ENCODE measurements around the gene PER2. TPM values are rescaled to one million over a fixed set of nuclear protein-coding genes. Genes with fewer than 3 reads are reported as not detected.
A peak's percentile ranks its signal among the peaks of the same experiment; 100 is the strongest.

Gene PER2
- polyA plus RNA-seq, 2 of the 4 experiments (the other 2 are of a cell fraction): 3.4 to 8.5 TPM

DNA sequence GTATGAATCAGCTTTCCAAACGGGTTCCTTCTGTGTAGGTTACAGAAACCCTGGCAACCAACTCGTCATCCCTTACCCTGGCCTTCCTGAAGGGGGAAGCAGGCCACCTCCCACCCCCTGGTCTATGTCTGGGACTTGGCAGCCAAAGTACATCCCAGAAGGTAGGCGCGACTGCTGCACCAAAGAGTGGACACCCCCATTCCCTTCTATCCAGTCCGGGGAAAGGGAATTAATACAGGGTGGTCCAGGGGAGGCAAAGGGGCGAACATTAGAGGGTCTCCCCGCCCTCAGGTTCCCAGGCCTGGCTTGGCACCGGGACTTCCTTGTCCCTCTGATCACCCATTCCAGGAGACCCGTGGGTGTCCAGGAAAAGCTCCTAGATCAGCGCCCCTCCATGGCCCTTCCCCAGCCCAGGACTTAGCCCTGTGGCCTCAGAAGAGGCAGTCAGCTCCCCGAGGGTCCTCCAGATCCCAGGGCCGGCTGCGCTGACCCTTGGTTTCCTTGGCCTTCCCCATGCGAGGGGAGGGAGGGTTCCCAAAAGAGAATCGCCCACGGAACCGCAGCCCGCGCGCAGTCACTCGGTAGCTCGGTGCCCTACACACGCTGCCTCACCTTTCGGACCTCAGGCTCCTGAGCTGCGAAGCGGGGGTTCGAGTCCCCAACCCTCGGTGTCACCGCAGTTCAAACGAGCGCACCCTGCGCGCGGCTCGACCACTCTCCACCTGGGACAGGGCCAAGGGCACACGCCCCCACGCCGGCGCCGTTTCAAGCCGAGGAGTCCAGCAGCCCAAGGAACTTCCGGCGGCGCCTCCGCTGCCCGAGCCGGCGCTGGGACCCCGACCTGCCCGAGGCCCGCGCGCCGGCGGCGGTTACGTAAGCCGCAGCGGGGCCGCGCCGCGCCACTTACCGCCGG lies at the start of gene PER2 (continued):
- TF ChIP-seq EP300 (IDR thresholded peaks at IDR 0.05) (no peak), MAFK (IDR thresholded peaks at IDR 0.05; ENCODE audit: partially characterized antibody) (peak; percentile 24), HOXB5 (CRISPR knock-in tag; IDR thresholded peaks at IDR 0.05) (no peak), FOSL2 (IDR thresholded peaks at IDR 0.05) (no peak), FOSL2 (CRISPR knock-in tag; IDR thresholded peaks at IDR 0.05) (peak; percentile 43; the same call in 1 of the 2 replicates), RCOR1 (IDR thresholded peaks at IDR 0.05; ENCODE audit: low read depth, low read length) (no peak), HOXA7 (CRISPR knock-in tag; IDR thresholded peaks at IDR 0.05) (peak; percentile 29; the same call in 1 of the 2 replicates), CEBPB (IDR thresholded peaks at IDR 0.05) (0 out of 4 replicates have a peak, but pooled peaks of 1 of the 2 experiments have one; percentile 17)

DNA sequence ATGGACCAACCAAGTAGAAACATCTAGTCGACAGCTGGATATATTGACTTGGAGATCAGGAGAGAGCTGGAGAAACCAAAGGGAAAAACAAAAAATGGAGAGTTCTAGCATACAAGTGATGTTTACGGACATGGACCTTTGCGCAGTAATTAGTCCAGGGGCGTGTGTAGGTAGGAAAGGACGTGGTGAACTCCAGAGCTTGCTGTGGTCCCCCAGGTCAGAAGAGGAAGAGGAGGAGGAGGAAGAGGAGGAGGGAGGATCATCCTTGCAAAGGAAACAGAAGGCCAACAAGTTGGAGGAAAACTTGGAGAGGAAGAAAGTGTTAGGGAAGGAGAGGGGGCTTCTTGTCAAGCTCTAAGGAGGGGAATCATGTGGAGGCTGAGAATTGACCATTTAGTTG lies 49.4 kb upstream of the PER2 start:
- DNase-seq (ENCODE audit: low read depth in 1 of 2, low spot score in 1 of 2) (no peak), FAIRE-seq (no peak), ATAC-seq (no peak)
- Histone ChIP-seq H3K4me2 (no peak overlapping the region), H3K4me1 (peaks cover 6% of the 10 kb centered on the region; the same call in 2 of the 3 replicates), H3K9me3 (no peaks in the 10 kb centered on the region), H3K27ac (no peak overlapping the region), H3K4me3 (no peak overlapping the region)
- POLR2A ChIA-PET: no interaction called here
- CTCF ChIA-PET: interaction anchor here (0.9 to 3.9 kb wide), 9 partner anchors 16 to 448 kb away, joined by 3 to 18 read pairs (median 6); partner anchors contain the start of genes PER2 and TRAF3IP1
- 92% methylated on average over 5 of the region's 5 CpGs for WGBS (ENCODE audit: missing lambda C conversion rate)
- TF ChIP-seq MYC (IDR thresholded peaks at IDR 0.05; ENCODE audit: borderline replicate concordance, low read length) (no peak), KDM1A (IDR thresholded peaks at IDR 0.05; ENCODE audit: low read depth) (no peak), TP53 (CRISPR knock-in tag; IDR thresholded peaks at IDR 0.05) (no peak), FOSL2 (IDR thresholded peaks at IDR 0.05) (no peak), FOSL2 (CRISPR knock-in tag; IDR thresholded peaks at IDR 0.05) (no peak), SREBF2 (IDR thresholded peaks at IDR 0.05) (no peak), ZNF302 (CRISPR knock-in tag; IDR thresholded peaks at IDR 0.05) (no peak), ESRRA (IDR thresholded peaks at IDR 0.05; ENCODE audit: borderline replicate concordance, low read length) (no peak), RARB (CRISPR knock-in tag; IDR thresholded peaks at IDR 0.05) (no peak), NPAS2 (CRISPR knock-in tag; IDR thresholded peaks at IDR 0.05; ENCODE audit: borderline replicate concordance) (no peak), RAD21 (conservative IDR thresholded peaks at IDR 0.05 in 1 of 2, IDR thresholded peaks at IDR 0.05 in 1 of 2) (no peak)
- TF ChIP-seq, protein P1, sequence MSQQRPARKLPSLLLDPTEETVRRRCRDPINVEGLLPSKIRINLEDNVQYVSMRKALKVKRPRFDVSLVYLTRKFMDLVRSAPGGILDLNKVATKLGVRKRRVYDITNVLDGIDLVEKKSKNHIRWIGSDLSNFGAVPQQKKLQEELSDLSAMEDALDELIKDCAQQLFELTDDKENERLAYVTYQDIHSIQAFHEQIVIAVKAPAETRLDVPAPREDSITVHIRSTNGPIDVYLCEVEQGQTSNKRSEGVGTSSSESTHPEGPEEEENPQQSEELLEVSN (IDR thresholded peaks at IDR 0.05; ENCODE audit: borderline replicate concordance, low read depth): no peak
- TF ChIP-seq, protein P2, sequence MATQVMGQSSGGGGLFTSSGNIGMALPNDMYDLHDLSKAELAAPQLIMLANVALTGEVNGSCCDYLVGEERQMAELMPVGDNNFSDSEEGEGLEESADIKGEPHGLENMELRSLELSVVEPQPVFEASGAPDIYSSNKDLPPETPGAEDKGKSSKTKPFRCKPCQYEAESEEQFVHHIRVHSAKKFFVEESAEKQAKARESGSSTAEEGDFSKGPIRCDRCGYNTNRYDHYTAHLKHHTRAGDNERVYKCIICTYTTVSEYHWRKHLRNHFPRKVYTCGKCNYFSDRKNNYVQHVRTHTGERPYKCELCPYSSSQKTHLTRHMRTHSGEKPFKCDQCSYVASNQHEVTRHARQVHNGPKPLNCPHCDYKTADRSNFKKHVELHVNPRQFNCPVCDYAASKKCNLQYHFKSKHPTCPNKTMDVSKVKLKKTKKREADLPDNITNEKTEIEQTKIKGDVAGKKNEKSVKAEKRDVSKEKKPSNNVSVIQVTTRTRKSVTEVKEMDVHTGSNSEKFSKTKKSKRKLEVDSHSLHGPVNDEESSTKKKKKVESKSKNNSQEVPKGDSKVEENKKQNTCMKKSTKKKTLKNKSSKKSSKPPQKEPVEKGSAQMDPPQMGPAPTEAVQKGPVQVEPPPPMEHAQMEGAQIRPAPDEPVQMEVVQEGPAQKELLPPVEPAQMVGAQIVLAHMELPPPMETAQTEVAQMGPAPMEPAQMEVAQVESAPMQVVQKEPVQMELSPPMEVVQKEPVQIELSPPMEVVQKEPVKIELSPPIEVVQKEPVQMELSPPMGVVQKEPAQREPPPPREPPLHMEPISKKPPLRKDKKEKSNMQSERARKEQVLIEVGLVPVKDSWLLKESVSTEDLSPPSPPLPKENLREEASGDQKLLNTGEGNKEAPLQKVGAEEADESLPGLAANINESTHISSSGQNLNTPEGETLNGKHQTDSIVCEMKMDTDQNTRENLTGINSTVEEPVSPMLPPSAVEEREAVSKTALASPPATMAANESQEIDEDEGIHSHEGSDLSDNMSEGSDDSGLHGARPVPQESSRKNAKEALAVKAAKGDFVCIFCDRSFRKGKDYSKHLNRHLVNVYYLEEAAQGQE (IDR thresholded peaks at IDR 0.05): no peak
- TF ChIP-seq, protein P3, sequence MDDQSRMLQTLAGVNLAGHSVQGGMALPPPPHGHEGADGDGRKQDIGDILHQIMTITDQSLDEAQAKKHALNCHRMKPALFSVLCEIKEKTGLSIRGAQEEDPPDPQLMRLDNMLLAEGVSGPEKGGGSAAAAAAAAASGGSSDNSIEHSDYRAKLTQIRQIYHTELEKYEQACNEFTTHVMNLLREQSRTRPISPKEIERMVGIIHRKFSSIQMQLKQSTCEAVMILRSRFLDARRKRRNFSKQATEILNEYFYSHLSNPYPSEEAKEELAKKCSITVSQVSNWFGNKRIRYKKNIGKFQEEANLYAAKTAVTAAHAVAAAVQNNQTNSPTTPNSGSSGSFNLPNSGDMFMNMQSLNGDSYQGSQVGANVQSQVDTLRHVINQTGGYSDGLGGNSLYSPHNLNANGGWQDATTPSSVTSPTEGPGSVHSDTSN (IDR thresholded peaks at IDR 0.05): no peak

Measured in A549 (cell line).